C4-2B (cell line): ENCODE results near the gene GTF2H4.

ENCODE experiments used
- CTCF ChIP-seq: fragments of 450-650 bp; conservative IDR thresholded peaks from 2 replicates; pipeline ENCODE4 v1.5.1; 2017; ENCODE audit warnings: mild to moderate bottlenecking
- ZFX ChIP-seq: fragments of 450-650 bp; IDR thresholded peaks from 2 replicates; pipeline ENCODE4 v1.6.1; 2017

- TF ChIP-seq CTCF, result no peak
- TF ChIP-seq ZFX, result no peak
Measured at GRCh38 chr6:30947231-30947630, 39.2 kb downstream of the GTF2H4 start.
